ENCODE results near the gene HIVEP3.

Gene HIVEP3

DNA sequence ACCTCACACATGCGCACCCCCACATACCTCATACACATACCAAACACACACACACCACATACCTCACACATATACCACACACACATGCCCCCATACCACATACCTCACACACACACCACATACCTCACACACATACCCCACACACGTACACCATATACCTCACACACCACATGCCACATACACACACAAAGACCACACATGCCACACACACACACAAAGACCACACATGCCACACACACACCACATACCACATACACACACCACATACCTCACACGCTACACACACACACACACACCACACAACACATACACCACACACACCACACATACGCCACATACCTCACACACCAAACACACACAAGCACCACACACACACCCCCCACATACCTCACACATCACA, 30.0 kb downstream of the HIVEP3 start:
- Histone ChIP-seq H3K4me3 (IDR thresholded peaks at IDR 0.05; ENCODE audit: insufficient read depth, low read depth, low read length) (no peak overlapping the region), H3K79me2 (ENCODE audit: insufficient read depth, low read depth) (no peaks in the 10 kb centered on the region), H4K20me1 (ENCODE audit: insufficient read depth) (no peaks in the 10 kb centered on the region), H3K4me2 (no peak overlapping the region), H3K27ac (no peak overlapping the region), H3K4me1 (ENCODE audit: low read depth, poor library complexity, severe bottlenecking) (peaks cover 42% of the 10 kb centered on the region), H2AFZ (ENCODE audit: low read depth) (no peak overlapping the region), H3K9ac (no peak overlapping the region), H3K36me3 (ENCODE audit: insufficient read depth) (no peaks in the 10 kb centered on the region), H3K27me3 (ENCODE audit: insufficient read depth, low read depth) (no peaks in the 10 kb centered on the region)
- TF ChIP-seq CTCF (conservative IDR thresholded peaks at IDR 0.05; ENCODE audit: low read depth, low read length): no peak

- H3K27me3 ChIP-seq (ENCODE audit: insufficient read depth, low read depth): no peaks in the 10 kb centered on the region
- H2AFZ ChIP-seq (ENCODE audit: low read depth): no peak overlapping the region
- no peak overlapping the region for H3K4me2 ChIP-seq
- no peak for TF ChIP-seq CTCF (conservative IDR thresholded peaks at IDR 0.05; ENCODE audit: low read depth, low read length)
- H3K4me3 ChIP-seq (IDR thresholded peaks at IDR 0.05; ENCODE audit: insufficient read depth, low read depth, low read length): no peak overlapping the region
- H4K20me1 ChIP-seq (ENCODE audit: insufficient read depth): no peaks in the 10 kb centered on the region
- no peaks in the 10 kb centered on the region for H3K36me3 ChIP-seq (ENCODE audit: insufficient read depth)
- peaks cover 43% of the 10 kb centered on the region for H3K4me1 ChIP-seq (ENCODE audit: low read depth, poor library complexity, severe bottlenecking)
- no peaks in the 10 kb centered on the region for H3K79me2 ChIP-seq (ENCODE audit: insufficient read depth, low read depth)
- no peak overlapping the region for H3K27ac ChIP-seq
- no peak overlapping the region for H3K9ac ChIP-seq
Observed at GRCh38 chr1:41887365-41887764, 31.4 kb downstream of the HIVEP3 start.

DNA sequence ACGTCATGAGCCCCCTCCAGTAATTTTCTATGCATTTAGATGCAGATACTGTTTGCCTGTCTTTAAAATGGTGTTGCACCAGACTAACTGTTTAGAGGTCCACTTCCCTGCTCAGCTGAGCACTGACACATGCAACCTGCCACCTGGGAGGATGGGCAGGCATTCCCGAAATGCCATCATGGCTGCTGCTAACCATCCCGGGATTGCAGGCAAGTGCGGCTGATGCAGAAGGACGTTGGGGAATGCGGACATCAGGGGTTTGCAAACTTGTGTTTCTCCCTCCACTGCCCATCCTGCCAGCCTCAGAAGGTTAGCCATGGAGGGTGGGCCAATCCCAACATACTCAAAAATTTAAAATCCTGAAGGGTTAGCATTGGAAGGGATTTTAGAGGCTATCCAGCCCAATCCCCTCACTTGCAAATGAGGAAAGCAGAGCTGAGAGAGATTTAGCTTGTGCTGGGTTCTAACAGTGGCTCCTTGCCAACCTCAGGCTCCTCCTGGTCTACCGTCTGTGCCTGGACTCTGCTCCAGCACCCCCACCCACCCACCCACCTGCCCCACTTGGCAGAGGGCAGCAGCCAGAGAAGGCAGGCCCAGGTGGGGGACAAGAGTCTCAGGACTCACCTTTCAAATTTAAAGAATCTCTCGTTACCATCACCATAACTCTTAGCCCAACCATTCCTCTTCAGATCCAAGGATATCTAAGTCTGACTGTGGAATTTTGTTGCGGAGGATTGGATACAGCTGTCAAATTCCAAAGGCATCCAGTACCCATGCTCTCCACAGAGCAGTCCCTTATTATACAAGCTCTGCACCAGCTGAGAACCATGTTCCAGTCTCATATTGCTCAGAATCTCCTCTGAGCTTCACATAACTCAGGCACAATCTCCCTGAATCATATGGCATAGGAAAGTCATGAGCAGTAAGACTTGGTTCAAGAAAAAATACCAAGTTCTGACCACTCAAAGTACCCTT, 34.2 kb downstream of the HIVEP3 start:
- H3K27ac ChIP-seq: no peak overlapping the region
- no peak for TF ChIP-seq CTCF (conservative IDR thresholded peaks at IDR 0.05; ENCODE audit: low read depth, low read length)
- no peaks in the 10 kb centered on the region for H3K27me3 ChIP-seq (ENCODE audit: insufficient read depth, low read depth)
- peaks cover 40% of the 10 kb centered on the region for H3K4me1 ChIP-seq (ENCODE audit: low read depth, poor library complexity, severe bottlenecking)
- no peak overlapping the region for H3K9ac ChIP-seq
- H2AFZ ChIP-seq (ENCODE audit: low read depth): no peak overlapping the region
- H4K20me1 ChIP-seq (ENCODE audit: insufficient read depth): no peaks in the 10 kb centered on the region
- H3K36me3 ChIP-seq (ENCODE audit: insufficient read depth): no peaks in the 10 kb centered on the region
- no peak overlapping the region for H3K4me3 ChIP-seq (IDR thresholded peaks at IDR 0.05; ENCODE audit: insufficient read depth, low read depth, low read length)
- H3K79me2 ChIP-seq (ENCODE audit: insufficient read depth, low read depth): no peaks in the 10 kb centered on the region
- no peak overlapping the region for H3K4me2 ChIP-seq

DNA sequence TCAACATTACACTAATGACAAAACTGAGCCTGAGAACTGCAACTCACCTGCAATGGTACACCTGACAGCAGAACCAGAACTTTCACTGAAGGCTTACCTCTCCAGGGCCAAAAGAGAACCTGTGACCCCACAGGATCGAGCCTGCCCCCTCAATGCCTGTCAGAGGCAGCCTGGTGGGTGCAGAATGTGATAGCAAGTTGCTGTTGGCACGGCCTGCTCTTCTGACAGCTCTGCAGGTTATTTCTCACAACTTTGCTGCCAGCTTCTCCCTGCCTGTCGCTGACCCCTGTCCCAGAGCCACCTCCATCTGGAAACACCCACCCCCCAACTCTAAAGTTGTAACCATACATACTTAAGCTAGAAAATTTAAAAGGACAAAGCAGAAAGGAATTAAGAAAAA, 35.2 kb downstream of the HIVEP3 start:
- H3K27me3 ChIP-seq (ENCODE audit: insufficient read depth, low read depth): no peaks in the 10 kb centered on the region
- no peaks in the 10 kb centered on the region for H3K36me3 ChIP-seq (ENCODE audit: insufficient read depth)
- no peak overlapping the region for H3K4me2 ChIP-seq
- no peak overlapping the region for H3K27ac ChIP-seq
- peaks cover 40% of the 10 kb centered on the region for H3K4me1 ChIP-seq (ENCODE audit: low read depth, poor library complexity, severe bottlenecking)
- no peak for TF ChIP-seq CTCF (conservative IDR thresholded peaks at IDR 0.05; ENCODE audit: low read depth, low read length)
- H3K79me2 ChIP-seq (ENCODE audit: insufficient read depth, low read depth): no peaks in the 10 kb centered on the region
- no peak overlapping the region for H3K4me3 ChIP-seq (IDR thresholded peaks at IDR 0.05; ENCODE audit: insufficient read depth, low read depth, low read length)
- H4K20me1 ChIP-seq (ENCODE audit: insufficient read depth): no peaks in the 10 kb centered on the region
- no peak overlapping the region for H3K9ac ChIP-seq
- no peak overlapping the region for H2AFZ ChIP-seq (ENCODE audit: low read depth)

Data from KMS-11 (cell line).